Measurements from ENCODE around the gene MCOLN3.
A peak's percentile ranks its signal among the peaks of the same experiment; 100 is the strongest.

Gene MCOLN3

GRCh38 chr1:84973498-84974334 lies 74.6 kb downstream of the MCOLN3 start:
- peak; percentile 13 for TF ChIP-seq CTCF (IDR thresholded peaks at IDR 0.05; ENCODE audit: insufficient read depth, low read length, poor library complexity, severe bottlenecking)
- Histone ChIP-seq H3K36me3 (ENCODE audit: control insufficient read depth, insufficient read depth, low read length) (no peaks in the 10 kb centered on the region), H3K27me3 (replicated peaks; ENCODE audit: control insufficient read depth, insufficient read depth, low read length) (no peaks in the 10 kb centered on the region), H3K4me3 (replicated peaks; ENCODE audit: low read depth, low read length) (peak overlapping the region; percentile 5; the same call in 1 of the 2 replicates)
- peak; percentile 57 for DNase-seq (ENCODE audit: extremely low read depth, insufficient read length)

- Histone ChIP-seq H3K27me3 (replicated peaks; ENCODE audit: control insufficient read depth, insufficient read depth, low read length) (no peaks in the 10 kb centered on the region), H3K36me3 (ENCODE audit: control insufficient read depth, insufficient read depth, low read length) (no peaks in the 10 kb centered on the region; the same call in 1 of the 2 replicates), H3K4me3 (replicated peaks; ENCODE audit: low read depth, low read length) (peak overlapping the region; percentile 36)
- TF ChIP-seq CTCF (IDR thresholded peaks at IDR 0.05; ENCODE audit: insufficient read depth, low read length, poor library complexity, severe bottlenecking) = no peak
- no peak for DNase-seq (ENCODE audit: extremely low read depth, insufficient read length)
Observed at GRCh38 chr1:84972377-84972987, 75.8 kb downstream of the MCOLN3 start.

- Histone ChIP-seq H3K4me3 (replicated peaks; ENCODE audit: low read depth, low read length) (peak overlapping the region; percentile 38), H3K36me3 (ENCODE audit: control insufficient read depth, insufficient read depth, low read length) (no peaks in the 10 kb centered on the region; the same call in 1 of the 2 replicates), H3K27me3 (replicated peaks; ENCODE audit: control insufficient read depth, insufficient read depth, low read length) (no peaks in the 10 kb centered on the region)
- TF ChIP-seq CTCF (IDR thresholded peaks at IDR 0.05; ENCODE audit: insufficient read depth, low read length, poor library complexity, severe bottlenecking) = no peak
- no peak for DNase-seq (ENCODE audit: extremely low read depth, insufficient read length)
Observed at GRCh38 chr1:84971957-84972356, 76.3 kb downstream of the MCOLN3 start.

GRCh38 chr1:84969489-84970250 lies 78.6 kb downstream of the MCOLN3 start:
- H3K27me3 ChIP-seq (replicated peaks; ENCODE audit: control insufficient read depth, insufficient read depth, low read length) = no peaks in the 10 kb centered on the region
- H3K4me3 ChIP-seq (replicated peaks; ENCODE audit: low read depth, low read length) = no peak overlapping the region
- peaks cover 1% of the 10 kb centered on the region for H3K36me3 ChIP-seq (ENCODE audit: control insufficient read depth, insufficient read depth, low read length)
- no peak for TF ChIP-seq CTCF (IDR thresholded peaks at IDR 0.05; ENCODE audit: insufficient read depth, low read length, poor library complexity, severe bottlenecking)
- DNase-seq (ENCODE audit: extremely low read depth, insufficient read length) = peak; percentile 81

- TF ChIP-seq CTCF (IDR thresholded peaks at IDR 0.05; ENCODE audit: insufficient read depth, low read length, poor library complexity, severe bottlenecking) = no peak
Observed at GRCh38 chr1:84968865-84969264, 79.4 kb downstream of the MCOLN3 start.

More at GRCh38 chr1:84968865-84969264, 79.4 kb downstream of the MCOLN3 start:
- no peak for DNase-seq (ENCODE audit: extremely low read depth, insufficient read length)
- H3K27me3 ChIP-seq (replicated peaks; ENCODE audit: control insufficient read depth, insufficient read depth, low read length) = no peaks in the 10 kb centered on the region
- no peak overlapping the region for H3K4me3 ChIP-seq (replicated peaks; ENCODE audit: low read depth, low read length)
- H3K36me3 ChIP-seq (ENCODE audit: control insufficient read depth, insufficient read depth, low read length) = peaks cover 1% of the 10 kb centered on the region
